Endometrial microvascular endothelial cells (primary cell): ENCODE data around the gene FAM135A. TPM values are rescaled to one million over a fixed set of nuclear protein-coding genes. Genes with fewer than 3 reads are reported as not detected.

Experiments used
- in situ Hi-C: cut with HindIII; loops from 2 replicates; pipeline ENCODE4 v1.10.0; 2017; ENCODE audit warnings: low sequenced_read_pairs, low pct_unique_long_range_greater_than_20kb; ENCODE audit errors: inconsistent ontology term
- total RNA-seq: library from RNA; depleted of rRNA; stranded (reverse); fragments of >200 nt; gene quantifications from one replicate; pipeline ENCODE4 v1.2.3, GENCODE V29; 2015; ENCODE audit errors: inconsistent ontology term

Gene FAM135A
- total RNA-seq, 1 donor from 2014 or later: 6.6 TPM

DNA sequence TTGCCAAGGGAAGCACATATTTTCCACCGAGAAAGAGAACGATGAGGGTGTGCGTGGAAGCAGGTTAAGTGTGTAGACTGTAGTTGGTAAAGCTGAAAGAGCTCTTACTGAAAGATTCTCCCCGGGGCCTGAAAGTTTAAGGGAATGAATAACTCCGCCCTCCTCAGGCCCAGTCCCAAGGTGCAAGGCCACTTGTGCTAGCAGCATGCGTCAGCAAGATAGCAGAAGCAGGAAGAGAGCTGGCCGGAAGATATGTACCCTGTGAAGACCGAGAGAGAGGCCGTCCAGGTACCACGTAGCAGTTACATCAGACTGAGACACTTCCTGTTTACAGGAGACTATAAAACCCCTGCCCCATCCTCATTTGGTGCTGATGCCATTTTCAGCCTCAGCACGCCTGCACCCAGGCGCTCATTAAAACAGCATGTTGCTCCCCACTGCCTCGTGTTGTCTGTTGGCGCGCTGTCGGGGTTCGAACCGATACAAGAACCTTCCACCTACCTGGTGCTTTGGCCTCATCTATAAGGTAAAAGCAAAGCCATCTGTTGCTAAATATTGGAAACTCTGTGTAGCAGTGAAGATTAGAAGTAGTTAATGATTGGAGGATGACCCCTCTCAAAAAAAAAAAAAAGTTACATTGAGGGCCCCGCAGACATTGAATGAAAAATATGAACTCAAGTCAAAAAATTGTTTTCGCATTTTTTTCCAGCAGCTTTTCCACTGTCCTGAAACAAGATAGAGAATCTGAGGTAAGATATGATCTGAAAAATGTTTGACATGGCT lies 18.6 kb upstream of the FAM135A start:
- in situ Hi-C loops: no loop called here

DNA sequence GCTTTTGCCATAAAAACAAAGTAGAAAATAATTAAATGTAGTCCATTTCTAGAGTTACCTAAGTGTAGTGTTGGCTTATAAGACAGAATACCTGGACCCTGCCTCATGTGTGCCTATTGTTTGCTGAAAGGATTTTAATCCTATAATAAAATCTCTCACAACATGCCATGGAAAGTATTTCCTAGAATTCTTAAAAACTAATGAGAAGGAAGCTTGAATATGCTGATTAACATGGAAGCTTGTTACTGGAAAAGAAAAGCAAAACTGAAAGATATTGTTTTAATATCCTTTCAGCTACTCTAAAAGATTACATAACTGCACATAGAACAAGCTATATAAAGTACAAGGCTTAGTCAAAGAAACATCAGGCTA lies 18.0 kb upstream of the FAM135A start:
- in situ Hi-C loops: no loop called here

DNA sequence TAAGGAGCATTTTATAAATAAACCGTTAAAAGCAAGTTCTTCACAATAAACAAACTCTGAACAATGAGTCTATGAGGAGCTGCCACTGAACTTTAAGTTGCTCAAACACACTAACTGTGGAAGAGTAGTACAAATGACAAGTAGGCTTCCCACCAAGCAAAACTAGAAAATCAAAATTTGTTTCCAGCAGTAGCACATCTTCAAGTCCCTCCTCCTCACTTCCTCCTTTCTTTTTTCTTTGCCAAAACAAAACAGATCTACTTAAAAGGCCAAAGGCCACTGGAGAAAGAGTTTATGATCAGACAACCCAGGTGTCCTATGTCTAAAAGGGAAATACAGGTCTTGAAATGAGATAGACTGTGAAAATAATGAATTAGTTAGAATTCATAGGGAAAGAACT lies 17.1 kb upstream of the FAM135A start:
- in situ Hi-C loops: no loop called here

DNA sequence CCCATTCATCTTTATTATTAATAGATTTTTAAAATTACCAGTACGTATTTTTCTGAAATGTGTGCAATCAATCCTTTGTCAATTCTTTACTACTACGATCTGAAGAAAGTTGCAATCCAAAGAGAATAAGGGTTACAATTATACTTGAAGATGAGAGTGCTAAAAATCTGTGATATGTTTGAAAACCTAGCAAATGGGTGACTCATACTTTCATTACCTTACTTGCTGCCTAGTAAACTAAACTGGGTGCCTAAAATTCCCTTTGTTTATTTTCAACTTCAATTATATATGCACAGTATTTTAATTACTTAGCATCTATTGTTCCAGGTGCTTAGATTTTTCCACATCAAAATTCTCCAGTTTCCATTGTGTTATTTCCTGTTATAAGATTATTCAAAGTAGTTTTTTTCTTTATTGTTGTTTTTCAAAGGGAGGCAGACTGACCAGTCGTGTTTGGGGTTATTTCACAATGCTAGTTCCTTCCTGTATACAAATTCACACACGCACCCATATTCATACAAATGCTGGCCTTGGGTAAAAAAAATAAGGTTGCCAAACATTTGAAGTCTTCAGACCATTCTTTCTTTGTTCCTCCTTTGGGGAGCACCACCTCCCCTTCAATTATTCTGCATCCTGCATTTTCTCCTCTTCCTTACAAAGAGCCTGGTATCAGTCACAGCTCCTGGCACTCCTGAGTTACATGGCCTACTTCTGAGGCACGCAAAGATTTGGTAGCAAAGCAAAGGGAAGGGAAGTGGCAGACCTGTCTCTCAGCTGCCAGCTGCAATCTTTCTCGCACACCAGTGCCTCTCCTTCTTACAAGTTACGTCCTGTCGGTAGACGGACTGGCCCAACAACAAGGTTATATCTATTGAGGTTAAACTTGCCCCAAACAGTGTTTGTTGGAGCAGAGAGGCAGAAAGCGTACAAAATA lies 16.2 kb upstream of the FAM135A start:
- in situ Hi-C loops: no loop called here

DNA sequence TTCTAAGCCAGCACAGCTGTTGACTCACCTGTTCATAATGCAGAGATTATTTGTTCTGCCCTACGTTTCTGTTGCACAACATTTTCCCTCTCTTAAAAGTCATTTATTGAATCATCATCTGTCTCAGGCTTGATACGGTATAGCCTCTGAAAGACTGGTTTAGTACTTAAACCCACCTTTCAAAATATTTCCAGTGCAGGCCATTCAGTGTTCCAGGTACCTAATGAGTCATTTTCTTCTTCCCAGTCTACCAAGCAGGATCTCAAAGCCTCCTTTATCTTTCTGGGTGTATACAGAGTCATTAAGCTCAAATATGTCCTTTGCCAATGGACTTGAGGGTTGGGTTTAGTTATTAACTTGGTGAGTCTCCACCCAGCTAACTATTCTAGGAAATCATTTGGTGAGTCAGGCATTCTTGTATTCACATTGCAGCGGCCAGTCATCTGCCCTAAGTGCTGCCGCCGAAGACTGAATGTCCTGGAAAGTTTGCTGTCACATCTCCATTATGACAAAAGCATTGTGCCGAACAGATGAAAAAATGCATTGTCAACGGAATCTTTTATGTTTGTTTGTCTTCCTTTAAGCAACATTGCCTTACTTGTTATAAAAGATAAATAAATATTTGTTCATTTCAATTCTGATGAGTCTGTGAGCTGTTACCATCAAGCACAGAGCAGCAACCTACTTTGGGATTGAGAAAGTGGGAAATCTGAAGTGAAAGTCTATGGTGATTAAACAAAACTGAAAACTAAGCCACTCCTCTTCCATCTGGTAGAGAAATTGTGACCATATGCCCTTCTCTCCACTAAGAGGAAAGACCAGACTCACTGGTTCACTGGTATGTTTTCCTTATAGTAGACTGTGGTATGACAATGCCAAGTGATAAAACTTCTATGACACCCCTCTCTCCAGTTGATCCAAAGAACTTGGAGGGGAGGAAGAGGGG lies 14.3 kb upstream of the FAM135A start:
- in situ Hi-C loops: no loop called here

- in situ Hi-C loops: no loop called here
These were observed 8.7 kb upstream of the FAM135A start for GRCh38 chr6:70404658-70405057.

- in situ Hi-C loops: no loop called here
These were observed 4.1 kb upstream of the FAM135A start for GRCh38 chr6:70409216-70409615.

DNA sequence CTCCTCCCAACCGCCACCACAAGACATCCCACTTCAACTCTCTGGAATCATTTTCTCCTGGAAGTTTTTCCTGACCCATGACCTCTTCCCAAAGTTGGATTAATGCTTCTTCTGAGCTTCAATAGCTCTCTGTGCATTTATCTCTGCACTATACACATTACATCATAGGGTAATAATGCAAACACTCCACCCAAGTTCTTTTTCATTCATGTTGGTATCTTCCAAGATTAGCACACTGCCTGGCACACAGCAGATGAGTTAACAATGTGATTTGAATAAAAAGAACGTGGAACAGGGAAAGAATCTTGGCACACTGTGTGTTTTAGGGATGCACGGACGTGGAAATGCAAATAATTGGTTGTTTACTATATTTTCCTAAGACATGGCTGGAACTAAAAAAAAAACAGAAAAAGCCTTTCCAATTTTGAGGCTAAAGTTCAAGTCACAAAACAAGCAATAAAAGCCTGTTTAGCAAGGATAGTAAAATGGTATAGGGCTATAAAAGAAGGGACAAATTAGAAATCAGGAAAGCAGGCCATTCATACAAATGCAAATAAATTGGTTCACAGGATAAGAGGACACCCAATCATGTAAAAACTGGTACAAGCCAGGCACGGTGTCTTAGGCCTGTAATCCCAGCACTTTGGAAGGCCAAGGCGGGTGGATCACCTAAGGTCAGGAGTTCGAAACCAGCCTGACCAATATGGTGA lies 1.6 kb upstream of the FAM135A start:
- in situ Hi-C loops: no loop called here

GRCh38 chr6:70412252-70413113 lies 825 bp upstream of the FAM135A start:
- in situ Hi-C loops: no loop called here

DNA sequence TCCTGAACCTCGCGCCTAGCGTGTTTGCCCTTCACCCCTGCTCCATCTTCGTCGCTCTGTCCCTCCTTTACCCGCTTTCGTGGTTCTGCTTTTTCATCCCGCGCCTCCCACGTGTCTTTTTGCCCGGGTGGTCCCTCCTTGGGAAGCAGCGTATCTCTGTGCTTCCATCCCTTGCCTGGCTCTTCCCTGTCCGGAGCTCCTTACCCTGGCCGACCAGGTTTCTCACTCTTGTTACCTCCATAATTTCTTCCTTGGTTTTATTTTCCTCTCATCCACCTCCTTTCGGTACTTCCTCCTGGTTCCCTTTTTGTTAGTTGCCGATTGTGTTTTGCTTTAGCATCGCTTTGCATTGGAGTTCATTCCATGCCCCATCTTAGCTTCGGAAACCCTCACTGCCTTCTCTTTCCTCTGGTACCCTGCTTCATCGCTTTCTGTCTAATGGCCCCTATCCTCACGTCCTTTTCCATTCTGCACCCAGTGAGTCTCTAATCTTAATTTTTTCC lies 735 bp downstream of the FAM135A start:
- in situ Hi-C loops: no loop called here

DNA sequence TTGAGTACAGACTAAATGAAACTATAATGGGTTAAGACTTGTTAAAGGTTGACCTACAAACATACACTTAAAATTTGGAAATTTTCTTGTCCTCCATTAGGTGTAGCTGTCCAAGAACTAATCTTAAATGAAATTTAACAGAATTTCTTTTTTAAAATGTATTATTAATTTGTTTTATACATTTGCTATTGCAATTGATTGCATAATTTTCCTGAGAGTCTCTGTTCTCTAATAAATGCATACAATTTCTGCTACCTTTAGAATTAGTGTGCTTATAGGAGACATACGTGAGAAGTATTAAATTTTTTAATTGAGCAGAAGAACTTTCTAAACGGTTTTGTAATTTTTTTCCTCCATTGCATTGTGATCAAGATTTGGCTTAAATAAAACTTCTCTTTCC lies 1.5 kb downstream of the FAM135A start:
- in situ Hi-C loops: no loop called here

DNA sequence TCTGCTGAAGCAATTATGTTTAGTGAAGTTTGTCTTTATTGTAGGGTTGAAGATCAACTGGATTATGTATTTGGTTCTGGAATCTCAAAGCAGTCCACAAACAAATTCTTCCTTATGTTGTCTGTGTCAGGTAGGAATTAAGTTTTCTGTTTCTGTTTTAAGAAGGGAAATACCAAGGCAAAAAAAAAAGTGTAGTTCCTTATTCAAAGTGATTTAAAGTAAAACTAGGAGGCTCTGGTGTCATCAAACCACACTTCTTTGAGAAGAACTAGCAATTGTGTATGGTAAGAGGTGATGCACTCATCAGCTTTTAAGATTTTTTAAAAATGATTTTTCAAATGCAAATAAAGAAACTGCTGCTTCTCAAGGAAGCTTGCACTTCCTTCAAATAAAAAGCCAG lies 1.9 kb downstream of the FAM135A start:
- in situ Hi-C loops: no loop called here

GRCh38 chr6:70415660-70416059 lies 2.4 kb downstream of the FAM135A start:
- in situ Hi-C loops: no loop called here

GRCh38 chr6:70421509-70421908 lies 8.2 kb downstream of the FAM135A start:
- in situ Hi-C loops: no loop called here

- in situ Hi-C loops: no loop called here
These were observed 10.2 kb downstream of the FAM135A start for GRCh38 chr6:70423189-70424134.

DNA sequence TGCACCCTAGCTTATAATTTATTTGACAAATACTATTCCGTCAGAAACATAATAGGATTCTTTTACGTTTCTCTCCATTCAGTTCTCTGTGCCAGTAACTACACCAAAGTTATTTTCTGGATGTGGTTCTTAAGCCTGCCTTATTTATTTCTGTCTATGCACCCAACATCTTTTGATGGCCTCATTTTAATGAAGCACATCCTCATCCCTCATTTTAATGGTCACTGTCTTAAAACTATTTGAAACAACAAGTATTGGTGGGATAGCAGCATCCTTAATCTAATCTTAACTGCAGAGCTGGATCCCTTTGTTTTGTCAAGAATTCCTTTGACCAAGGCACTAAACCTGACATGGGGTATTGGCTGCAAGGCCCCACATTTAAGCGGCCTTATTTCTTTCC lies 11.0 kb downstream of the FAM135A start:
- in situ Hi-C loops: no loop called here
